ENCODE results near the gene CLHC1. TPM values are rescaled to one million over a fixed set of nuclear protein-coding genes. Genes with fewer than 3 reads are reported as not detected.

Gene CLHC1
- total RNA-seq, 1 experiment from 2014 or later = 11.1 TPM

DNA sequence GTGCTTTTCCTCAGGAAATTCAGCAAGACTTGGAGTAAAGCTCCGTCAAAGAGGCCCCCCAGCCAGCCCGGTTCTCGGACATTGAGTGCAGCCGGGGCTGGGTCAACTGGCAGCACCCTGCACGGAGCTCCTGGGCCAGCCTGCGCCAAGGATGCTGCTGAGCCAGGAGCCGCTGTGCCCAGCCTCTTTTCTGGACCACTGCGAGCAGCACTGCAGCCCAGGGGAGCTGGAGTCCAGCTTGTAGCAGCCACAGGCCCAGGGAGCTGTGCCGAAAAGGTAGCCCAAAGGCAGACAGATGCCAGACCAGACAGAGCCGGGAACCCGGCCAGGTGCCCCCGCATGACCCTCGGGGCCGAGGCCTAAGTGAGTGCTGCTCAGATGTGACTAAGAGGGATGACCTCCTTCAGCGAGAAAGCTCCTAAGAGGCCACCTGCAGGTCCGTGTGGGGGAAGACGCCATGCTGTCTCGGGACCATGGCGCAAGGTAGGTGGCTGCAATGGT lies 7.3 kb downstream of the CLHC1 start:
- BruUV-seq (replicated peaks) = no TSS peak
- no peaks in the 10 kb centered on the region for H3K27me3 ChIP-seq (ENCODE audit: insufficient read depth, low read length)

DNA sequence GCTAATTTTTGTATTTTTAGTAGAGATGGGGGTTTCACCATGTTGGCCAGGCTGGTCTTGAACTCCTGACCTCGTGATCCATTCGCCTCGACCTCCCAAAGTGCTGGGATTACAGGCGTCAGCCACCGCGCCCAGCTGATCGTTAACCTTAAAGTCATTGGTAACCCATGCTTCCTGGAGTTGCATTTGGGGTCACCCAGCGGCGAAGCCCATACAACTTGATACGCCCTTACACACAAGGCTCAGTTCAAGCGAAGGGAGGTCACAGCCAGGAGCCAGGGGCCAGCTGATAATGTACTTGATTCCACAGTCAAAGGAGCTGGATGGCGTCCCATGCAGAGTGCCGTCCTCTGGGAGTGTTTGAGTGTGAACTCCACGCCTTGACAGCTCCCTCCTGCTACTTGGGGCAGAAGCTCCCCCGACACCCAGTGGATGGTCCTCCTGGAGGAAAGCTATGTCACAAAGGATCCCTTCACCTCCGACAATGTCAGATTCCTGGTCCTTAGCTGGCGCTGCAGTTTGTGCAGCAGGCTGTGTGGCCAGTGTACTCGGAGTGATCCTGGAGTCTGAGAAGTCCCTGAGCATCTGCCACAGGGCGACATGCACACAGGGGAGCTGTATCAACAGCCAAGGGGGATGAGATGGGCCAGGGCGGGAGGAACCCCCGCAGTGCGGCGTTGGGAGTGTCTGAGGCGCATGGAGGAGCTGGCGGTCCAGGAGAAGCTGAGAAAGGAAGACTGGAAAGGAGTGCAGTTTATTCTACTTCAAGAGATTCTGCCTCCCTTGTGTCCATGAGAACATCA lies 7.9 kb downstream of the CLHC1 start:
- Histone ChIP-seq H3K4me2 (ENCODE audit: low read length) (no peak overlapping the region), H3K4me1 (ENCODE audit: control insufficient read depth in 1 of 2, insufficient read depth in 2 of 2, low read length in 2 of 2) (peaks cover 0 to under 1% of the 10 kb centered on the region in 2 experiments; a peak in 2 of 4 replicates), H3K36me3 (ENCODE audit: control insufficient read depth in 1 of 2, insufficient read depth in 2 of 2, low read length in 2 of 2) (no peaks in the 10 kb centered on the region; a peak in 1 of 4 replicates), H2AFZ (ENCODE audit: low read depth, low read length, poor library complexity, severe bottlenecking) (no peak overlapping the region), H3K4me3 (replicated peaks in 1 of 2; ENCODE audit: low read depth in 1 of 2, low read length in 2 of 2) (no peak overlapping the region), H3K9me3 (ENCODE audit: control insufficient read depth in 1 of 2, insufficient read depth in 1 of 2, low read depth in 1 of 2, low read length in 2 of 2) (no peaks in the 10 kb centered on the region), H3K27me3 (ENCODE audit: insufficient read depth, low read length) (no peaks in the 10 kb centered on the region), H3K9me2 (ENCODE audit: insufficient read depth) (no peaks in the 10 kb centered on the region), H3K79me2 (ENCODE audit: insufficient read depth, low read length) (peaks cover 17% of the 10 kb centered on the region), H3K27ac (ENCODE audit: low read depth, low read length) (no peak overlapping the region), H4K20me1 (ENCODE audit: insufficient read depth) (no peaks in the 10 kb centered on the region), H3K9ac (ENCODE audit: low read length) (no peak overlapping the region)
- CTCF ChIA-PET = no interaction called here
- intact Hi-C loops (cut with micrococcal nuclease) = no loop called here
- ATAC-seq (no peak), DNase-seq (ENCODE audit: low read depth, low spot score) (no peak)
- TF ChIP-seq FOSL1 (IDR thresholded peaks at IDR 0.05; ENCODE audit: low read depth) (no peak), EGR1 (IDR thresholded peaks at IDR 0.05; ENCODE audit: low read depth) (no peak), TCF7L2 (IDR thresholded peaks at IDR 0.05; ENCODE audit: borderline replicate concordance, extremely low read depth, insufficient read depth, insufficient read length) (no peak), ZNF274 (IDR thresholded peaks at IDR 0.05; ENCODE audit: low read depth, low read length) (no peak), SIN3A (IDR thresholded peaks at IDR 0.05; ENCODE audit: low read depth) (no peak), EZH2 (IDR thresholded peaks at IDR 0.05) (no peak), POLR2AphosphoS5 (IDR thresholded peaks at IDR 0.05; ENCODE audit: low read depth, low read length) (no peak), RAD21 (IDR thresholded peaks at IDR 0.05; ENCODE audit: low read depth) (no peak), EZH2phosphoT487 (IDR thresholded peaks at IDR 0.05; ENCODE audit: borderline replicate concordance) (no peak), JUND (IDR thresholded peaks at IDR 0.05) (no peak)
- TF ChIP-seq, protein P1, sequence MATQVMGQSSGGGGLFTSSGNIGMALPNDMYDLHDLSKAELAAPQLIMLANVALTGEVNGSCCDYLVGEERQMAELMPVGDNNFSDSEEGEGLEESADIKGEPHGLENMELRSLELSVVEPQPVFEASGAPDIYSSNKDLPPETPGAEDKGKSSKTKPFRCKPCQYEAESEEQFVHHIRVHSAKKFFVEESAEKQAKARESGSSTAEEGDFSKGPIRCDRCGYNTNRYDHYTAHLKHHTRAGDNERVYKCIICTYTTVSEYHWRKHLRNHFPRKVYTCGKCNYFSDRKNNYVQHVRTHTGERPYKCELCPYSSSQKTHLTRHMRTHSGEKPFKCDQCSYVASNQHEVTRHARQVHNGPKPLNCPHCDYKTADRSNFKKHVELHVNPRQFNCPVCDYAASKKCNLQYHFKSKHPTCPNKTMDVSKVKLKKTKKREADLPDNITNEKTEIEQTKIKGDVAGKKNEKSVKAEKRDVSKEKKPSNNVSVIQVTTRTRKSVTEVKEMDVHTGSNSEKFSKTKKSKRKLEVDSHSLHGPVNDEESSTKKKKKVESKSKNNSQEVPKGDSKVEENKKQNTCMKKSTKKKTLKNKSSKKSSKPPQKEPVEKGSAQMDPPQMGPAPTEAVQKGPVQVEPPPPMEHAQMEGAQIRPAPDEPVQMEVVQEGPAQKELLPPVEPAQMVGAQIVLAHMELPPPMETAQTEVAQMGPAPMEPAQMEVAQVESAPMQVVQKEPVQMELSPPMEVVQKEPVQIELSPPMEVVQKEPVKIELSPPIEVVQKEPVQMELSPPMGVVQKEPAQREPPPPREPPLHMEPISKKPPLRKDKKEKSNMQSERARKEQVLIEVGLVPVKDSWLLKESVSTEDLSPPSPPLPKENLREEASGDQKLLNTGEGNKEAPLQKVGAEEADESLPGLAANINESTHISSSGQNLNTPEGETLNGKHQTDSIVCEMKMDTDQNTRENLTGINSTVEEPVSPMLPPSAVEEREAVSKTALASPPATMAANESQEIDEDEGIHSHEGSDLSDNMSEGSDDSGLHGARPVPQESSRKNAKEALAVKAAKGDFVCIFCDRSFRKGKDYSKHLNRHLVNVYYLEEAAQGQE (IDR thresholded peaks at IDR 0.05; ENCODE audit: low read depth) = no peak
- RAD21 ChIA-PET (ENCODE audit: low non-redundant PET in 1 of 2, low total read pairs in 2 of 2, uncharacterized antibody in 2 of 2, unreplicated experiment in 2 of 2) = no interaction called here
- POLR2A ChIA-PET = no interaction called here
- no TSS peak for BruUV-seq (replicated peaks)

More for the DNA sequence above, 7.3 kb downstream of the CLHC1 start:
- Histone ChIP-seq H3K36me3 (ENCODE audit: control insufficient read depth in 1 of 2, insufficient read depth in 2 of 2, low read length in 2 of 2) (no peaks in the 10 kb centered on the region; a peak in 1 of 4 replicates), H4K20me1 (ENCODE audit: insufficient read depth) (no peaks in the 10 kb centered on the region), H3K9me2 (ENCODE audit: insufficient read depth) (no peaks in the 10 kb centered on the region), H3K9ac (ENCODE audit: low read length) (no peak overlapping the region), H3K79me2 (ENCODE audit: insufficient read depth, low read length) (peaks cover 17% of the 10 kb centered on the region), H3K27ac (ENCODE audit: low read depth, low read length) (no peak overlapping the region), H3K9me3 (ENCODE audit: control insufficient read depth in 1 of 2, insufficient read depth in 1 of 2, low read depth in 1 of 2, low read length in 2 of 2) (no peaks in the 10 kb centered on the region), H3K4me3 (replicated peaks in 1 of 2; ENCODE audit: low read depth in 1 of 2, low read length in 2 of 2) (no peak overlapping the region), H2AFZ (ENCODE audit: low read depth, low read length, poor library complexity, severe bottlenecking) (no peak overlapping the region), H3K4me2 (ENCODE audit: low read length) (no peak overlapping the region), H3K4me1 (ENCODE audit: control insufficient read depth in 1 of 2, insufficient read depth in 2 of 2, low read length in 2 of 2) (peaks cover 2 to 5% of the 10 kb centered on the region in 2 experiments; a peak in 2 of 4 replicates)
- CTCF ChIA-PET = no interaction called here
- intact Hi-C loops (cut with micrococcal nuclease) = no loop called here
- DNase-seq (ENCODE audit: low read depth, low spot score) (no peak), ATAC-seq (no peak)
- POLR2A ChIA-PET = no interaction called here
- TF ChIP-seq FOSL1 (IDR thresholded peaks at IDR 0.05; ENCODE audit: low read depth) (no peak), CBX3 (IDR thresholded peaks at IDR 0.05; ENCODE audit: low read depth) (no peak)
- TF ChIP-seq, protein P2, sequence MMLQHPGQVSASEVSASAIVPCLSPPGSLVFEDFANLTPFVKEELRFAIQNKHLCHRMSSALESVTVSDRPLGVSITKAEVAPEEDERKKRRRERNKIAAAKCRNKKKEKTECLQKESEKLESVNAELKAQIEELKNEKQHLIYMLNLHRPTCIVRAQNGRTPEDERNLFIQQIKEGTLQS (IDR thresholded peaks at IDR 0.05) = no peak
- RAD21 ChIA-PET (ENCODE audit: low non-redundant PET in 1 of 2, low total read pairs in 2 of 2, uncharacterized antibody in 2 of 2, unreplicated experiment in 2 of 2) = no interaction called here

Measured in HCT116 (cell line).